ENCODE results near the gene ISG15.

The ISG15 gene

GRCh38 chr1:1059494-1060280 lies 46.4 kb downstream of the ISG15 start:
- peak overlapping the region; percentile 30 for H2AFZ ChIP-seq (ENCODE audit: insufficient read depth, low read length, poor library complexity)
- H3K4ac ChIP-seq (ENCODE audit: low read depth, low read length) = no peak overlapping the region
- H4K8ac ChIP-seq (ENCODE audit: low read depth, low read length) = peak overlapping the region; percentile 50
- peak; percentile 72 to 86 for DNase-seq
- H2BK5ac ChIP-seq (ENCODE audit: low read depth, low read length, poor library complexity) = no peak overlapping the region
- no peak overlapping the region for H2BK120ac ChIP-seq (ENCODE audit: insufficient read depth, low read length, poor library complexity)
- no peak overlapping the region for H2BK12ac ChIP-seq (ENCODE audit: low read length)
- H3K79me2 ChIP-seq (ENCODE audit: control insufficient read depth, insufficient read depth, low read length, poor library complexity) = no peaks in the 10 kb centered on the region
- peak overlapping the region; percentile 10 for H4K91ac ChIP-seq (ENCODE audit: low read depth, low read length)
- H4K12ac ChIP-seq (ENCODE audit: low read depth, low read length) = peak overlapping the region; percentile 2
- H3K9ac ChIP-seq (ENCODE audit: low read length) = no peak overlapping the region
- H3K18ac ChIP-seq (ENCODE audit: low read length) = no peak overlapping the region
- H3K27ac ChIP-seq (ENCODE audit: low read depth, low read length) = no peak overlapping the region
- H3K14ac ChIP-seq (ENCODE audit: low read length) = no peak overlapping the region
- peak overlapping the region; percentile 52 for H3K4me3 ChIP-seq (ENCODE audit: low read depth, low read length)
- peak overlapping the region; percentile 78 for H3K4me2 ChIP-seq (ENCODE audit: low read length)
- peaks cover 24 to 29% of the 10 kb centered on the region in 2 experiments for H3K4me1 ChIP-seq (ENCODE audit: control insufficient read depth in 1 of 2, insufficient read depth in 2 of 2, low read length in 2 of 2)
- H3K9me3 ChIP-seq (ENCODE audit: insufficient read depth, low read depth, low read length) = peaks cover 9% of the 10 kb centered on the region
- peaks cover 8 to 12% of the 10 kb centered on the region in 2 experiments for H3K36me3 ChIP-seq (ENCODE audit: control insufficient read depth in 1 of 2, insufficient read depth in 2 of 2, low read length in 2 of 2)
- no CpG with 5 or more reads among the region's 69 CpGs for WGBS (ENCODE audit: extremely low coverage, insufficient coverage, insufficient read length)
- peaks cover 10% of the 10 kb centered on the region for H3K27me3 ChIP-seq (ENCODE audit: insufficient read depth, low read length)
- no peak overlapping the region for H3K23ac ChIP-seq (ENCODE audit: low read length)
- peak overlapping the region; percentile 11 for H2AK5ac ChIP-seq (ENCODE audit: low read length)
- peaks cover 11% of the 10 kb centered on the region for H3K79me1 ChIP-seq (ENCODE audit: low read length)

- no peak overlapping the region for H4K8ac ChIP-seq (ENCODE audit: low read depth, low read length)
- no peak overlapping the region for H3K27ac ChIP-seq (ENCODE audit: low read depth, low read length)
- peaks cover 24 to 31% of the 10 kb centered on the region in 2 experiments for H3K4me1 ChIP-seq (ENCODE audit: control insufficient read depth in 1 of 2, insufficient read depth in 2 of 2, low read length in 2 of 2)
- H2BK5ac ChIP-seq (ENCODE audit: low read depth, low read length, poor library complexity) = no peak overlapping the region
- H3K9ac ChIP-seq (ENCODE audit: low read length) = no peak overlapping the region
- peaks cover 11% of the 10 kb centered on the region for H3K79me1 ChIP-seq (ENCODE audit: low read length)
- H3K23ac ChIP-seq (ENCODE audit: low read length) = no peak overlapping the region
- no peak overlapping the region for H4K91ac ChIP-seq (ENCODE audit: low read depth, low read length)
- no peak overlapping the region for H2AK5ac ChIP-seq (ENCODE audit: low read length)
- no peak overlapping the region for H2AFZ ChIP-seq (ENCODE audit: insufficient read depth, low read length, poor library complexity)
- peaks cover 1 to 5% of the 10 kb centered on the region in 2 experiments for H3K36me3 ChIP-seq (ENCODE audit: control insufficient read depth in 1 of 2, insufficient read depth in 2 of 2, low read length in 2 of 2)
- no peak overlapping the region for H3K4me3 ChIP-seq (ENCODE audit: low read depth, low read length)
- H3K9me3 ChIP-seq (ENCODE audit: insufficient read depth, low read depth, low read length) = peaks cover 9% of the 10 kb centered on the region
- WGBS (ENCODE audit: extremely low coverage, insufficient coverage, insufficient read length) = no CpG with 5 or more reads among the region's 38 CpGs
- peaks cover 10% of the 10 kb centered on the region for H3K27me3 ChIP-seq (ENCODE audit: insufficient read depth, low read length)
- H3K4me2 ChIP-seq (ENCODE audit: low read length) = no peak overlapping the region
- no peak overlapping the region for H2BK120ac ChIP-seq (ENCODE audit: insufficient read depth, low read length, poor library complexity)
- no peak overlapping the region for H3K14ac ChIP-seq (ENCODE audit: low read length)
- no peaks in the 10 kb centered on the region for H3K79me2 ChIP-seq (ENCODE audit: control insufficient read depth, insufficient read depth, low read length, poor library complexity)
- H4K12ac ChIP-seq (ENCODE audit: low read depth, low read length) = no peak overlapping the region
- H3K18ac ChIP-seq (ENCODE audit: low read length) = no peak overlapping the region
- H3K4ac ChIP-seq (ENCODE audit: low read depth, low read length) = no peak overlapping the region
- H2BK12ac ChIP-seq (ENCODE audit: low read length) = no peak overlapping the region
- no peak for DNase-seq
Measured at GRCh38 chr1:1060281-1061000, 47.1 kb downstream of the ISG15 start.

- Histone ChIP-seq H2BK12ac (ENCODE audit: low read length) (no peak overlapping the region), H3K36me3 (ENCODE audit: control insufficient read depth in 1 of 2, insufficient read depth in 2 of 2, low read length in 2 of 2) (no peaks in the 10 kb centered on the region), H3K4me1 (ENCODE audit: control insufficient read depth in 1 of 2, insufficient read depth in 2 of 2, low read length in 2 of 2) (peaks cover 24 to 31% of the 10 kb centered on the region in 2 experiments), H3K4me3 (ENCODE audit: low read depth, low read length) (no peak overlapping the region), H3K4ac (ENCODE audit: low read depth, low read length) (no peak overlapping the region), H3K18ac (ENCODE audit: low read length) (no peak overlapping the region), H3K79me1 (ENCODE audit: low read length) (peaks cover 11% of the 10 kb centered on the region), H3K9me3 (ENCODE audit: insufficient read depth, low read depth, low read length) (peaks cover 8% of the 10 kb centered on the region), H3K27ac (ENCODE audit: low read depth, low read length) (no peak overlapping the region), H3K79me2 (ENCODE audit: control insufficient read depth, insufficient read depth, low read length, poor library complexity) (no peaks in the 10 kb centered on the region), H3K9ac (ENCODE audit: low read length) (no peak overlapping the region), H2AFZ (ENCODE audit: insufficient read depth, low read length, poor library complexity) (no peak overlapping the region), H3K4me2 (ENCODE audit: low read length) (no peak overlapping the region), H4K8ac (ENCODE audit: low read depth, low read length) (no peak overlapping the region), H2AK5ac (ENCODE audit: low read length) (no peak overlapping the region), H2BK120ac (ENCODE audit: insufficient read depth, low read length, poor library complexity) (no peak overlapping the region), H3K23ac (ENCODE audit: low read length) (no peak overlapping the region), H3K27me3 (ENCODE audit: insufficient read depth, low read length) (peaks cover 10% of the 10 kb centered on the region), H3K14ac (ENCODE audit: low read length) (no peak overlapping the region), H2BK5ac (ENCODE audit: low read depth, low read length, poor library complexity) (no peak overlapping the region), H4K91ac (ENCODE audit: low read depth, low read length) (no peak overlapping the region), H4K12ac (ENCODE audit: low read depth, low read length) (no peak overlapping the region)
- WGBS (ENCODE audit: extremely low coverage, insufficient coverage, insufficient read length) = no CpG with 5 or more reads among the region's 18 CpGs
- no peak for DNase-seq
Measured at GRCh38 chr1:1061682-1062345, 48.5 kb downstream of the ISG15 start.

GRCh38 chr1:1062348-1063163 lies 49.3 kb downstream of the ISG15 start:
- Histone ChIP-seq H3K9me3 (ENCODE audit: insufficient read depth, low read depth, low read length) (peaks cover 9% of the 10 kb centered on the region), H2BK12ac (ENCODE audit: low read length) (no peak overlapping the region), H2BK5ac (ENCODE audit: low read depth, low read length, poor library complexity) (no peak overlapping the region), H3K9ac (ENCODE audit: low read length) (no peak overlapping the region), H4K91ac (ENCODE audit: low read depth, low read length) (peak overlapping the region; percentile 2), H3K27ac (ENCODE audit: low read depth, low read length) (no peak overlapping the region), H3K4me3 (ENCODE audit: low read depth, low read length) (no peak overlapping the region), H4K8ac (ENCODE audit: low read depth, low read length) (no peak overlapping the region), H2AK5ac (ENCODE audit: low read length) (no peak overlapping the region), H4K12ac (ENCODE audit: low read depth, low read length) (no peak overlapping the region), H3K23ac (ENCODE audit: low read length) (no peak overlapping the region), H3K4me2 (ENCODE audit: low read length) (no peak overlapping the region), H3K27me3 (ENCODE audit: insufficient read depth, low read length) (peaks cover 10% of the 10 kb centered on the region), H3K4me1 (ENCODE audit: control insufficient read depth in 1 of 2, insufficient read depth in 2 of 2, low read length in 2 of 2) (peaks cover 24 to 31% of the 10 kb centered on the region in 2 experiments), H3K79me2 (ENCODE audit: control insufficient read depth, insufficient read depth, low read length, poor library complexity) (no peaks in the 10 kb centered on the region), H3K4ac (ENCODE audit: low read depth, low read length) (no peak overlapping the region), H3K79me1 (ENCODE audit: low read length) (peaks cover 11% of the 10 kb centered on the region), H3K18ac (ENCODE audit: low read length) (no peak overlapping the region), H2BK120ac (ENCODE audit: insufficient read depth, low read length, poor library complexity) (no peak overlapping the region), H3K14ac (ENCODE audit: low read length) (no peak overlapping the region), H3K36me3 (ENCODE audit: control insufficient read depth in 1 of 2, insufficient read depth in 2 of 2, low read length in 2 of 2) (no peaks in the 10 kb centered on the region), H2AFZ (ENCODE audit: insufficient read depth, low read length, poor library complexity) (no peak overlapping the region)
- no peak for DNase-seq
- WGBS (ENCODE audit: extremely low coverage, insufficient coverage, insufficient read length) = no CpG with 5 or more reads among the region's 29 CpGs
